Measurements from ENCODE around the gene LMF2.
"Not testable (repeated sequence)": the region's sequence is repeated elsewhere in the genome, so short reads cannot be mapped to it uniquely, and the experiment has no call there.

The LMF2 gene

GRCh38 chr22:50540381-50540780, 32.9 kb upstream of the LMF2 start:
- Histone ChIP-seq H3K4me1 (ENCODE audit: control insufficient read depth in 1 of 2, insufficient read depth in 1 of 2, low read depth in 1 of 2, low read length in 1 of 2) (peaks cover 85 to 98% of the 10 kb centered on the region in 2 experiments), H3K27me3 (peaks cover under 1% of the 10 kb centered on the region), H3K4me3 (ENCODE audit: low read depth in 1 of 2, low read length in 1 of 2) (peak overlapping the region; percentile 59 to 63), H3K36me3 (no peaks in the 10 kb centered on the region), H3K9me3 (no peaks in the 10 kb centered on the region), H3K27ac (peak overlapping the region; percentile 100)
- no peak for TF ChIP-seq CTCF (IDR thresholded peaks at IDR 0.05)

- H3K4me3 ChIP-seq (ENCODE audit: low read depth in 1 of 2, low read length in 1 of 2): peak overlapping the region; percentile 44 to 59
- no peaks in the 10 kb centered on the region for H3K36me3 ChIP-seq
- no peaks in the 10 kb centered on the region for H3K27me3 ChIP-seq
- TF ChIP-seq CTCF (IDR thresholded peaks at IDR 0.05): no peak
- peaks cover 84 to 99% of the 10 kb centered on the region in 2 experiments for H3K4me1 ChIP-seq (ENCODE audit: control insufficient read depth in 1 of 2, insufficient read depth in 1 of 2, low read depth in 1 of 2, low read length in 1 of 2)
- peak overlapping the region; percentile 100 for H3K27ac ChIP-seq
- H3K9me3 ChIP-seq: no peaks in the 10 kb centered on the region
These were observed 30.3 kb upstream of the LMF2 start for GRCh38 chr22:50537765-50538164.

- Histone ChIP-seq H3K4me3 (ENCODE audit: low read depth in 1 of 2, low read length in 1 of 2) (no peak overlapping the region), H3K4me1 (ENCODE audit: control insufficient read depth in 1 of 2, insufficient read depth in 1 of 2, low read depth in 1 of 2, low read length in 1 of 2) (peaks cover 82 to 91% of the 10 kb centered on the region in 2 experiments), H3K9me3 (no peaks in the 10 kb centered on the region), H3K36me3 (no peaks in the 10 kb centered on the region), H3K27ac (peak overlapping the region; percentile 100), H3K27me3 (no peaks in the 10 kb centered on the region)
- TF ChIP-seq CTCF (IDR thresholded peaks at IDR 0.05): no peak
These were observed 28.7 kb upstream of the LMF2 start for GRCh38 chr22:50536226-50536625.

GRCh38 chr22:50535113-50535512, 27.6 kb upstream of the LMF2 start:
- Histone ChIP-seq H3K4me3 (ENCODE audit: low read depth in 1 of 2, low read length in 1 of 2) (no peak overlapping the region), H3K27me3 (no peaks in the 10 kb centered on the region), H3K9me3 (no peaks in the 10 kb centered on the region), H3K4me1 (ENCODE audit: control insufficient read depth in 1 of 2, insufficient read depth in 1 of 2, low read depth in 1 of 2, low read length in 1 of 2) (peaks cover 73 to 79% of the 10 kb centered on the region in 2 experiments), H3K27ac (peak overlapping the region; percentile 98), H3K36me3 (no peaks in the 10 kb centered on the region)
- TF ChIP-seq CTCF (IDR thresholded peaks at IDR 0.05): no peak

- peaks cover 64 to 71% of the 10 kb centered on the region in 2 experiments for H3K4me1 ChIP-seq (ENCODE audit: control insufficient read depth in 1 of 2, insufficient read depth in 1 of 2, low read depth in 1 of 2, low read length in 1 of 2)
These were observed 26.6 kb upstream of the LMF2 start for GRCh38 chr22:50533856-50534711.

More at GRCh38 chr22:50533856-50534711, 26.6 kb upstream of the LMF2 start:
- H3K4me3 ChIP-seq (ENCODE audit: low read depth in 1 of 2, low read length in 1 of 2): peak overlapping the region; percentile 35 to 36
- not testable (repeated sequence) for H3K27me3 ChIP-seq, H3K9me3 ChIP-seq, H3K36me3 ChIP-seq
- peak overlapping the region; percentile 98 for H3K27ac ChIP-seq
